ENCODE data around the gene BBC3.

The BBC3 gene

DNA sequence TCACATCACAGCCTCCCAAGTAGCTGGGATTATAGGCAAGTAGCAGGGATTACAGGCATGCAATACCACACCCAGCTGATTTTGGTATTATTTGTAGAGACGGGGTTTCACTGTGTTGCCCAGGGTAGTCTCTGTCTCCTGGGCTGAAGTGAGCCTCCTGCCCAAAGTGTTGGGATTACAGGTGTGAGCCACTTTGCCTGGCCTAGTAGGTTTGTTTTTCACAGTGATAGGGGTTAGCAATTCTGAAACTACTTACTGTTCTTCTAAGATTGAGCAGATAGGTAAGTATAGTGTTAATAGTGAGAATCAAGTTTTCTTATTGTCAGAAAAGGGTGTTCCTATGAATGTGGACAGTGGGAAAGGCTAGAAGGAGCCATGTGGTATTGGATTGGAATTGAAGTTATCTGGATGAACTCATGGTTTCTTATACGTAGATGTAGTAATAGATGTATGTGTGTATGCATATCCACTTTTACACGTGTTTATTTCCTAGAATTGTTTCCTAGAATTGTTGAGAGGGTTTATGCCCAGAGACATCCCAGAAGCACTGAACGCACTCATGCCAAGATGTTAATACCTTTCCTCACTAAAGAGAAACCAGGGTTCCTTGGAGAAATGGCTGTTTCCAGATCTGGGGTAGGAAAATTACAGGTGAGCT, 51.2 kb downstream of the BBC3 start:
- H3K9me3 ChIP-seq (ENCODE audit: control insufficient read depth in 5 of 5, low read length in 5 of 5) = no peaks in the 10 kb centered on the region
- H3K36me3 ChIP-seq (ENCODE audit: control insufficient read depth in 5 of 5, insufficient read depth in 5 of 5, low read length in 5 of 5) = peaks cover 0 to 20% (median 6%) of the 10 kb centered on the region in 5 donors
- H3K27me3 ChIP-seq (ENCODE audit: control insufficient read depth in 5 of 5, insufficient read depth in 4 of 5, low read length in 5 of 5) = no peaks in the 10 kb centered on the region
- H3K27ac ChIP-seq (ENCODE audit: low read depth, low read length) = no peak overlapping the region
- H3K9ac ChIP-seq (ENCODE audit: low read length in 5 of 5) = no peak overlapping the region
- peaks cover 7 to 31% (median 15%) of the 10 kb centered on the region in 5 donors for H3K4me1 ChIP-seq (ENCODE audit: control insufficient read depth in 5 of 5, insufficient read depth in 5 of 5, low read length in 5 of 5)
- no peak overlapping the region for H3K4me3 ChIP-seq (ENCODE audit: low read depth in 1 of 5, low read length in 5 of 5)

DNA sequence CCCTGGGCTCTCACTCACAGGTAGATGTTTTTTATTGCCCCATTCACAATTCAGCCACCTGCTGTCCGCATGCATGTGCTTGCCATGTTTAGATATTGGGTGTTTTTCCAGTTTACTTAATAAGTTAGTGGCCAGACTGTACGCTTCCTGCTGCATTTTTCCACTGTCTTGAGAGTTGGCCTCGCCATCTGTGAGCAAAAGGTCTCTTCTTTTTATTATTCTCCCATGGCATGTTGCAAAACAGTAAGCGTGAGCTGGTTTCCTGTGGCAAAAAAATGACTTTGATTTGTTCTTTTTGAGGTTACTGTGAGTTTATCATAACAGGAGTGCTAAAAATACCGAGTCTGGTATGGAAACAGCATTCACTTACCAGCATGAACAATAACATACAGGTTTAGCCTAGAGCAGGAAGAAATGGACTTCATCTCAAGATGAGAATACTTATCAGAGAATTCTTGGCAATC, 54.3 kb downstream of the BBC3 start:
- Histone ChIP-seq H3K27me3 (ENCODE audit: control insufficient read depth in 5 of 5, insufficient read depth in 4 of 5, low read length in 5 of 5) (no peaks in the 10 kb centered on the region), H3K9me3 (ENCODE audit: control insufficient read depth in 5 of 5, low read length in 5 of 5) (no peaks in the 10 kb centered on the region), H3K4me1 (ENCODE audit: control insufficient read depth in 5 of 5, insufficient read depth in 5 of 5, low read length in 5 of 5) (peaks cover 7 to 20% (median 15%) of the 10 kb centered on the region in 5 donors), H3K9ac (ENCODE audit: low read length in 5 of 5) (no peak overlapping the region), H3K4me3 (ENCODE audit: low read depth in 1 of 5, low read length in 5 of 5) (no peak overlapping the region), H3K27ac (ENCODE audit: low read depth, low read length) (peak overlapping the region; percentile 69), H3K36me3 (ENCODE audit: control insufficient read depth in 5 of 5, insufficient read depth in 5 of 5, low read length in 5 of 5) (peaks cover 6 to 26% (median 15%) of the 10 kb centered on the region in 5 donors)

DNA sequence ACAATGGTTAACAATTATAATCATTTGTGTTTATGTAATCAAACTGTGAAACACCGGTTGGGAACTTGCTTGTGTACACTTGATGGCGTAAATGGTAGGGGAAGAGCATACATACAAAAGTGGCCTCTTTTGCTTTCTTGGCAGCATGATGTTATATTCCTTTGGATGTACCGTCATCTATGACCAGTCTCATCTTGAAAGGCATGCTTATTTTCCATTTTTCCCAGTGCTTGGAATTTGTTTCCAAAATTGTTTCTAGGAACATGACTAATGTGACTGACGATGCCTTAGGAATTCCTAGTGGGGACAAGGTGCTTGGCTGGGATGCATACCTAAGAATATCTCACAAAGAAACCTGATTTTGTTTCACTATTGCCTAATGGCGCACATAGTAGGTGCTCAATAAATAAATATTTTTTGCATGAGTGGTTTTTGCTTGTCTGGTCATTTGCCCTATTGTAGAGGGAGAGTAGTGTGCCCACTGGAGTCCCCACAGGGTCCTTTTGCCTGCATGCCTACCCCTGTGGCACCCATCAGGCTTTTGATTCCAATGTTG, 54.9 kb downstream of the BBC3 start:
- Histone ChIP-seq H3K27ac (ENCODE audit: low read depth, low read length) (peak overlapping the region; percentile 69), H3K9ac (ENCODE audit: low read length in 5 of 5) (no peak overlapping the region), H3K36me3 (ENCODE audit: control insufficient read depth in 5 of 5, insufficient read depth in 5 of 5, low read length in 5 of 5) (peaks cover 6 to 26% (median 15%) of the 10 kb centered on the region in 5 donors), H3K4me1 (ENCODE audit: control insufficient read depth in 5 of 5, insufficient read depth in 5 of 5, low read length in 5 of 5) (peaks cover 7 to 20% (median 15%) of the 10 kb centered on the region in 5 donors), H3K4me3 (ENCODE audit: low read depth in 1 of 5, low read length in 5 of 5) (no peak overlapping the region), H3K27me3 (ENCODE audit: control insufficient read depth in 5 of 5, insufficient read depth in 4 of 5, low read length in 5 of 5) (no peaks in the 10 kb centered on the region), H3K9me3 (ENCODE audit: control insufficient read depth in 5 of 5, low read length in 5 of 5) (no peaks in the 10 kb centered on the region)

DNA sequence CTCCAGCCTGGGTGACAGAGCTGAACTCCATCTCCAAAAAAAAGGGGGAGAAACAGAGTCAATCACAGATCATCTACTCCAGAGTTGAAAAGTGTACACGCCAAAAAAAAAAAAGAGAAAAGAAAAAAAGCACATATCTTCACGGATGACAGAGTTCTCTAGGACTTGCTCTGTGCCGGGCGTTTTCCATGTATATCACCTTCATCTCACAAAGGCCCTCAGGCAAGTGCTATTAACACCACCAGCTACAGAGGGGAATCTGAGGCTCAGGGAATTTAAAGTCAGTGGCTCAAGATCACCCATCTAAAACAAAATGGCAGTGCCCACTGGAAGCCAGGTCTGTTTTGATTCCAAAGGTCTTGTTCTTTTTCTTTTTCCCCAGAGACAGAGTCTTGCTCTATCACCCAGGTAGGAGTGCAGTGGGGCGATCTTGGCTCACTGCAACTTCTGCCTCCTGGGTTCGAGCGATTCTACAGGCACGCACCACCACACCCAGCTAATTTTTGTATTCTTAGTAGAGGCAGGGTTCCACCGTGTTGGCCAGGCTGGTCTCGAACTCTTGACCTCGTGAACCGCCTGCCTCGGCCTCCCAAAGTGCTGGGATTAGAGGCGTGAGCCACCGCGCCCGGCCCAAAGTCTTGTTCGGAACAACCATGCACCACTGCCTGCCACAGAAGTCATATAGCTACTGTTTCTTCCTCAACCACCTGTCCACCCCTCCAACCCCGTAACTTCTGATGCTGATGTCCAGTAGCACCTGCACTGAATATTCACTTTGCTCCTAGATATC, 58.1 kb downstream of the BBC3 start:
- Histone ChIP-seq H3K4me3 (ENCODE audit: low read depth in 1 of 5, low read length in 5 of 5) (no peak overlapping the region), H3K4me1 (ENCODE audit: control insufficient read depth in 5 of 5, insufficient read depth in 5 of 5, low read length in 5 of 5) (peaks cover 7 to 22% (median 16%) of the 10 kb centered on the region in 5 donors), H3K36me3 (ENCODE audit: control insufficient read depth in 5 of 5, insufficient read depth in 5 of 5, low read length in 5 of 5) (peaks cover 2 to 39% (median 28%) of the 10 kb centered on the region in 5 donors), H3K9ac (ENCODE audit: low read length in 5 of 5) (no peak overlapping the region), H3K9me3 (ENCODE audit: control insufficient read depth in 5 of 5, low read length in 5 of 5) (no peaks in the 10 kb centered on the region), H3K27me3 (ENCODE audit: control insufficient read depth in 5 of 5, insufficient read depth in 4 of 5, low read length in 5 of 5) (no peaks in the 10 kb centered on the region), H3K27ac (ENCODE audit: low read depth, low read length) (no peak overlapping the region)
